ENCODE data around the gene TUBGCP3. TPM values are rescaled to one million over a fixed set of nuclear protein-coding genes. Genes with fewer than 3 reads are reported as not detected.

Gene TUBGCP3
- total RNA-seq, 1 experiment from 2014 or later = 37.3 TPM

GRCh38 chr13:112569821-112570220 is 18.1 kb downstream of the TUBGCP3 start:
- Histone ChIP-seq H3K4me2 (ENCODE audit: insufficient read depth, insufficient read length, low read length) (no peak overlapping the region), H3K14ac (ENCODE audit: insufficient read depth, low read length) (no peak overlapping the region), H2AK5ac (ENCODE audit: insufficient read length, low read length) (no peak overlapping the region), H3K79me1 (ENCODE audit: insufficient read depth, low read depth, low read length, poor library complexity, severe bottlenecking) (peaks cover 7% of the 10 kb centered on the region), H3K27ac (ENCODE audit: insufficient read length, low read depth, low read length) (no peak overlapping the region), H3K56ac (ENCODE audit: insufficient read length, low read depth, low read length) (no peak overlapping the region), H3K23ac (ENCODE audit: insufficient read length, low read depth, low read length) (no peak overlapping the region), H2BK5ac (ENCODE audit: insufficient read length, low read length) (no peak overlapping the region), H4K20me1 (ENCODE audit: control insufficient read depth, insufficient read depth, insufficient read length) (no peaks in the 10 kb centered on the region), H3K27me3 (ENCODE audit: insufficient read depth, low read length) (no peaks in the 10 kb centered on the region), H4K5ac (ENCODE audit: insufficient read length, low read depth, low read length) (no peak overlapping the region), H4K8ac (replicated peaks; ENCODE audit: insufficient read length, low read depth, low read length) (no peak overlapping the region), H2BK12ac (ENCODE audit: insufficient read length, low read depth, low read length) (no peak overlapping the region), H4K91ac (ENCODE audit: insufficient read length, low read depth, low read length) (no peak overlapping the region), H3K9ac (ENCODE audit: extremely low read depth, insufficient read length, low read length) (no peak overlapping the region), H2AFZ (ENCODE audit: low read length) (no peak overlapping the region), H2BK20ac (ENCODE audit: low read depth, low read length, poor library complexity, severe bottlenecking) (no peak overlapping the region), H3K4ac (ENCODE audit: low read depth, low read length) (no peak overlapping the region), H3K4me1 (ENCODE audit: insufficient read depth, low read length) (no peaks in the 10 kb centered on the region; the same call in 1 of the 2 replicates), H3T11ph (ENCODE audit: low read length) (no peak overlapping the region), H3K23me2 (ENCODE audit: insufficient read length, low read depth, low read length, poor library complexity, severe bottlenecking) (no peaks in the 10 kb centered on the region), H3K9me3 (ENCODE audit: control insufficient read depth, low read depth, low read length) (no peaks in the 10 kb centered on the region), H2BK15ac (ENCODE audit: low read depth, low read length) (no peak overlapping the region), H3K18ac (ENCODE audit: insufficient read length, low read depth, low read length) (no peak overlapping the region), H2BK120ac (ENCODE audit: low read depth, low read length, poor library complexity, severe bottlenecking) (no peak overlapping the region), H3K79me2 (ENCODE audit: insufficient read depth, low read length) (peaks cover 5% of the 10 kb centered on the region; the same call in 1 of the 2 replicates)
- DNase-seq = no peak
- WGBS (ENCODE audit: extremely low coverage, insufficient read length, low lambda C conversion rate) = no CpG with 5 or more reads among the region's 7 CpGs
- peaks cover 12 to 13% of the 10 kb centered on the region in 2 experiments; a peak in 3 of 4 replicates for H3K4me1 Mint-ChIP-seq
- H3K27me3 Mint-ChIP-seq (ENCODE audit: low read depth) = no peaks in the 10 kb centered on the region
- TF ChIP-seq CTCF (conservative IDR thresholded peaks at IDR 0.05) = no peak
- H3K36me3 Mint-ChIP-seq (ENCODE audit: insufficient read depth in 1 of 3, low read depth in 3 of 3) = peaks cover 3 to 26% (median 16%) of the 10 kb centered on the region in 3 experiments; a peak in 4 of 7 replicates
- H3K4me3 Mint-ChIP-seq = no peak overlapping the region
- no peak overlapping the region; a peak in 3 of 7 replicates for H3K27ac Mint-ChIP-seq
- H3K9me3 Mint-ChIP-seq = no peaks in the 10 kb centered on the region

All from H9 (cell line).